Sigmoid colon (tissue), 4 donors: ENCODE data around the gene LYRM4.

Source experiments
- POLR2A ChIP-seq, 2 donors: fragments of 450-650 bp; IDR thresholded peaks; one replicate each; pipeline ENCODE4 v1.6.1; 2016; ENCODE audit warnings: antibody characterized with exemption in 2 of 2, mild to moderate bottlenecking in 2 of 2, moderate library complexity in 2 of 2
- POLR2AphosphoS5 ChIP-seq, 4 donors: sonication (generic); formaldehyde crosslinking; IDR thresholded peaks; one replicate each; pipeline ENCODE4 v1.6.1; 2017; ENCODE audit warnings: antibody characterized with exemption in 4 of 4
- TF ChIP-seq, protein P1 (sequence below), 4 experiments: fragments of 450-650 bp in 3 of 4; fragments of 200-600 bp in 1 of 4; IDR thresholded peaks; one replicate each; pipeline ENCODE4 v1.5.1; 2016 to 2019; ENCODE audit warnings: antibody characterized with exemption in 4 of 4, mild to moderate bottlenecking in 3 of 4, moderate library complexity in 2 of 4

DNA sequence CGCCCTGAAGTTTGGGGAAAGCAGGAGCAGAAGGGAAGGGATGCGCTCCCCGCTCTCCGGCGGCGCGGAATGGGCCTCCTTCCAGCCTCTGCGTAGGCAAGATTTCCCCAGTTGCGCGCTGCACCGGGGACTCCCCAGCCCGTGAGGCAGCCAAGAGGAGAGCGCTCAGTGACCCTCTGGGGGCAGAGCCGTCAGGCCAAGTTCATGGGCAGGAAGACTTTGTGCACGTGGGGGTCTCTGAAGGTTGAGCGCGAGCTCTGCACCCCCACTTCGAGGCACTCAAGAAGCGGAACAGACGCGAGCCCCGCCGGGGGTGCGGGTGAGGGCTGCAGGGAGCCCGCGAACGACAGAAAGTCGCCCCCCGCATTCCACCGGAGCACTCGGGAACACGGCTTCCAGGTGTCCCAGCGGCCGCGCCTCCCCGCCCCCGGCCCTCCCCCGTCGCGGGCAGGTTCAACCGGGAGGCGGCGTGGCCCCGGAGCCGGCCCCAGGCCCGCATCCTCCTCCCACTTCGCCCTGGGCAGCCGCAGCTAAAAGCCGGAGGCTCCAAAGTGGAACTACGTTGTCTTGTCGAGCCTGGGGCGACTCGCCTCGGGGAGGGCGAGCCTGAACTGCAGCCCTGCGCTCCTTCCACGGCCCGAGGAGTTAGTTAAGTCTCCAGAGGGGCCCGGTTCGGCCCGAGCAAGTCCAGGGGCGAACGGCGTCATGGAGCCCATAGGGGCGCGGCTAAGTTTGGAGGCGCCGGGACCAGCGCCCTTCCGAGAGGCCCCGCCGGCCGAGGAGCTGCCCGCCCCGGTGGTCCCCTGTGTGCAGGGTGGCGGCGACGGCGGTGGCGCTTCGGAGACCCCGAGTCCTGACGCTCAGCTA lies 175.7 kb downstream of the LYRM4 start, which contains the start of gene PPP1R3G:
- TF ChIP-seq, protein P1, sequence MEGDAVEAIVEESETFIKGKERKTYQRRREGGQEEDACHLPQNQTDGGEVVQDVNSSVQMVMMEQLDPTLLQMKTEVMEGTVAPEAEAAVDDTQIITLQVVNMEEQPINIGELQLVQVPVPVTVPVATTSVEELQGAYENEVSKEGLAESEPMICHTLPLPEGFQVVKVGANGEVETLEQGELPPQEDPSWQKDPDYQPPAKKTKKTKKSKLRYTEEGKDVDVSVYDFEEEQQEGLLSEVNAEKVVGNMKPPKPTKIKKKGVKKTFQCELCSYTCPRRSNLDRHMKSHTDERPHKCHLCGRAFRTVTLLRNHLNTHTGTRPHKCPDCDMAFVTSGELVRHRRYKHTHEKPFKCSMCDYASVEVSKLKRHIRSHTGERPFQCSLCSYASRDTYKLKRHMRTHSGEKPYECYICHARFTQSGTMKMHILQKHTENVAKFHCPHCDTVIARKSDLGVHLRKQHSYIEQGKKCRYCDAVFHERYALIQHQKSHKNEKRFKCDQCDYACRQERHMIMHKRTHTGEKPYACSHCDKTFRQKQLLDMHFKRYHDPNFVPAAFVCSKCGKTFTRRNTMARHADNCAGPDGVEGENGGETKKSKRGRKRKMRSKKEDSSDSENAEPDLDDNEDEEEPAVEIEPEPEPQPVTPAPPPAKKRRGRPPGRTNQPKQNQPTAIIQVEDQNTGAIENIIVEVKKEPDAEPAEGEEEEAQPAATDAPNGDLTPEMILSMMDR (IDR thresholded peaks at IDR 0.05), result no peak
- TF ChIP-seq POLR2A (IDR thresholded peaks at IDR 0.05) (no peak), POLR2AphosphoS5 (IDR thresholded peaks at IDR 0.05) (peak in 3 of 4 donors; percentile 0 to 45 (median 4))
